IPS DF 6.9 (cell line): ENCODE data around the gene OBSCN.

Experiments
- DNase-seq: peaks from one replicate; pipeline ENCODE4 v3.0.0-alpha.2; 2013; ENCODE audit warnings: low read depth, low spot score
- H3K27ac ChIP-seq: one replicate; pipeline ENCODE4 v1.5.1; 2013; ENCODE audit warnings: low read length, control low read depth
- H3K27me3 ChIP-seq: 2 replicates; pipeline ENCODE4 v1.6.1; 2013; ENCODE audit warnings: mild to moderate bottlenecking, low read length; ENCODE audit not compliant: control insufficient read depth, insufficient read depth
- H3K36me3 ChIP-seq: 2 replicates; pipeline ENCODE4 v1.6.1; 2013; ENCODE audit warnings: low read length; ENCODE audit not compliant: control insufficient read depth, insufficient read depth
- H3K4me1 ChIP-seq: 2 replicates; pipeline ENCODE4 v1.6.1; 2013; ENCODE audit warnings: low read length; ENCODE audit not compliant: control insufficient read depth, insufficient read depth
- H3K4me3 ChIP-seq: 2 replicates; pipeline ENCODE4 v1.5.1; 2013; ENCODE audit warnings: mild to moderate bottlenecking, low read length
- H3K9me3 ChIP-seq: 2 replicates; pipeline ENCODE4 v1.6.1; 2013; ENCODE audit warnings: low read length, inconsistent platforms; ENCODE audit not compliant: control insufficient read depth, insufficient read depth
- WGBS: extraction: QIAGEN DNeasy Blood & Tissue Kit; methylation state at CpG from one replicate; pipeline ENCODE4 v1.1.7; 2013; ENCODE audit warnings: mixed read lengths, missing lambda C conversion rate; ENCODE audit not compliant: insufficient read length, insufficient coverage; 5-methylcytosine and 5-hydroxymethylcytosine counted together

Gene OBSCN

GRCh38 chr1:228285661-228286504, 78.0 kb downstream of the OBSCN start:
- peaks cover 17% of the 10 kb centered on the region; the same call in 1 of the 2 replicates for H3K36me3 ChIP-seq

GRCh38 chr1:228286505-228287417, 78.9 kb downstream of the OBSCN start:
- H3K4me1 ChIP-seq, result no peaks in the 10 kb centered on the region
- H3K9me3 ChIP-seq, result no peaks in the 10 kb centered on the region
- H3K27me3 ChIP-seq, result no peaks in the 10 kb centered on the region
- no CpG with 5 or more reads among the region's 28 CpGs for WGBS
- H3K36me3 ChIP-seq, result peaks cover 14% of the 10 kb centered on the region; the same call in 1 of the 2 replicates
- no peak overlapping the region for H3K27ac ChIP-seq
- no peak overlapping the region for H3K4me3 ChIP-seq
- no peak for DNase-seq

More at GRCh38 chr1:228285661-228286504, 78.0 kb downstream of the OBSCN start:
- DNase-seq, result no peak
- Histone ChIP-seq H3K4me1 (no peaks in the 10 kb centered on the region), H3K27ac (no peak overlapping the region), H3K27me3 (no peaks in the 10 kb centered on the region), H3K9me3 (no peaks in the 10 kb centered on the region), H3K4me3 (no peak overlapping the region)
- no CpG with 5 or more reads among the region's 26 CpGs for WGBS

GRCh38 chr1:228287541-228288425, 79.9 kb downstream of the OBSCN start:
- Histone ChIP-seq H3K4me1 (no peaks in the 10 kb centered on the region), H3K27me3 (no peaks in the 10 kb centered on the region), H3K27ac (no peak overlapping the region), H3K36me3 (0 out of 2 replicates have a peak, but pooled peaks cover 13% of the 10 kb centered on the region), H3K4me3 (no peak overlapping the region), H3K9me3 (no peaks in the 10 kb centered on the region)
- DNase-seq, result no peak
- WGBS, result no CpG with 5 or more reads among the region's 32 CpGs

GRCh38 chr1:228288536-228289238, 80.8 kb downstream of the OBSCN start:
- Histone ChIP-seq H3K4me3 (no peak overlapping the region), H3K4me1 (no peaks in the 10 kb centered on the region), H3K27ac (no peak overlapping the region), H3K36me3 (0 out of 2 replicates have a peak, but pooled peaks cover 9% of the 10 kb centered on the region), H3K27me3 (no peaks in the 10 kb centered on the region), H3K9me3 (no peaks in the 10 kb centered on the region)
- WGBS, result no CpG with 5 or more reads among the region's 18 CpGs
- no peak for DNase-seq

- H3K27me3 ChIP-seq, result no peaks in the 10 kb centered on the region
- WGBS, result no CpG with 5 or more reads among the region's 12 CpGs
- DNase-seq, result no peak
- H3K36me3 ChIP-seq, result 0 out of 2 replicates have a peak, but pooled peaks cover 6% of the 10 kb centered on the region
- no peaks in the 10 kb centered on the region for H3K4me1 ChIP-seq
- no peaks in the 10 kb centered on the region for H3K9me3 ChIP-seq
- no peak overlapping the region for H3K4me3 ChIP-seq
- H3K27ac ChIP-seq, result no peak overlapping the region
Observed at GRCh38 chr1:228289239-228289849, 81.5 kb downstream of the OBSCN start.

GRCh38 chr1:228289996-228290881, 82.4 kb downstream of the OBSCN start:
- Histone ChIP-seq H3K4me1 (no peaks in the 10 kb centered on the region), H3K36me3 (0 out of 2 replicates have a peak, but pooled peaks cover 6% of the 10 kb centered on the region), H3K9me3 (no peaks in the 10 kb centered on the region), H3K27ac (no peak overlapping the region), H3K27me3 (no peaks in the 10 kb centered on the region), H3K4me3 (no peak overlapping the region)
- no peak for DNase-seq
- WGBS, result no CpG with 5 or more reads among the region's 22 CpGs

GRCh38 chr1:228291906-228292608, 84.2 kb downstream of the OBSCN start:
- Histone ChIP-seq H3K4me3 (no peak overlapping the region), H3K4me1 (no peaks in the 10 kb centered on the region), H3K27me3 (no peaks in the 10 kb centered on the region), H3K9me3 (no peaks in the 10 kb centered on the region), H3K36me3 (0 out of 2 replicates have a peak, but pooled peaks cover 3% of the 10 kb centered on the region), H3K27ac (no peak overlapping the region)
- no CpG with 5 or more reads among the region's 16 CpGs for WGBS
- DNase-seq, result no peak

GRCh38 chr1:228292609-228292911, 84.7 kb downstream of the OBSCN start:
- Histone ChIP-seq H3K27ac (no peak overlapping the region), H3K36me3 (0 out of 2 replicates have a peak, but pooled peaks cover 3% of the 10 kb centered on the region), H3K9me3 (no peaks in the 10 kb centered on the region), H3K27me3 (no peaks in the 10 kb centered on the region), H3K4me3 (no peak overlapping the region), H3K4me1 (no peaks in the 10 kb centered on the region)
- no peak for DNase-seq
- WGBS, result no CpG with 5 or more reads among the region's 9 CpGs
